ENCODE data around the gene FUZ.
"Not testable (repeated sequence)": the region's sequence is repeated elsewhere in the genome, so short reads cannot be mapped to it uniquely, and the experiment has no call there.

FUZ gene

DNA sequence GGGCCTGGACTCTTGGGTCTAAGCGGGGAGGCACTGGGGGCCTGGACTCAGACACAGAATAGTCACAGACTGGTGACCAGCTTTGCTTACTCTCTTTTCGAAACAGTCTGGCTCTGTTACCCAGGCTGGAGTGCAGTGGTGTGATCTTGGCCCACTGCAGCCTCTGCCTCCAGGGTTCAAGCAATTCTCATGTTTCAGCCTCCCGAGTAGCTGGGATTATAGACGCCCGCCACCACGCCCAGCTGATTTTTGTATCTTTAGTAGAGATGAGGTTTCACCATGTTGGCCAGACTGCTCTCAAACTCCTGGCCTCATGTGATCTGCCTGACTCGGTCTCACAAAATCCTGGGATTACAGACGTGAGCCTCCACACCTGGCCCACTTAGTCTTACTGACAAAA lies 16.1 kb upstream of the FUZ start:
- no peak for DNase-seq (ENCODE audit: low spot score)
- TF ChIP-seq, protein P1, sequence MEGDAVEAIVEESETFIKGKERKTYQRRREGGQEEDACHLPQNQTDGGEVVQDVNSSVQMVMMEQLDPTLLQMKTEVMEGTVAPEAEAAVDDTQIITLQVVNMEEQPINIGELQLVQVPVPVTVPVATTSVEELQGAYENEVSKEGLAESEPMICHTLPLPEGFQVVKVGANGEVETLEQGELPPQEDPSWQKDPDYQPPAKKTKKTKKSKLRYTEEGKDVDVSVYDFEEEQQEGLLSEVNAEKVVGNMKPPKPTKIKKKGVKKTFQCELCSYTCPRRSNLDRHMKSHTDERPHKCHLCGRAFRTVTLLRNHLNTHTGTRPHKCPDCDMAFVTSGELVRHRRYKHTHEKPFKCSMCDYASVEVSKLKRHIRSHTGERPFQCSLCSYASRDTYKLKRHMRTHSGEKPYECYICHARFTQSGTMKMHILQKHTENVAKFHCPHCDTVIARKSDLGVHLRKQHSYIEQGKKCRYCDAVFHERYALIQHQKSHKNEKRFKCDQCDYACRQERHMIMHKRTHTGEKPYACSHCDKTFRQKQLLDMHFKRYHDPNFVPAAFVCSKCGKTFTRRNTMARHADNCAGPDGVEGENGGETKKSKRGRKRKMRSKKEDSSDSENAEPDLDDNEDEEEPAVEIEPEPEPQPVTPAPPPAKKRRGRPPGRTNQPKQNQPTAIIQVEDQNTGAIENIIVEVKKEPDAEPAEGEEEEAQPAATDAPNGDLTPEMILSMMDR (IDR thresholded peaks at IDR 0.05; ENCODE audit: extremely low read depth, missing control alignments) = no peak

DNA sequence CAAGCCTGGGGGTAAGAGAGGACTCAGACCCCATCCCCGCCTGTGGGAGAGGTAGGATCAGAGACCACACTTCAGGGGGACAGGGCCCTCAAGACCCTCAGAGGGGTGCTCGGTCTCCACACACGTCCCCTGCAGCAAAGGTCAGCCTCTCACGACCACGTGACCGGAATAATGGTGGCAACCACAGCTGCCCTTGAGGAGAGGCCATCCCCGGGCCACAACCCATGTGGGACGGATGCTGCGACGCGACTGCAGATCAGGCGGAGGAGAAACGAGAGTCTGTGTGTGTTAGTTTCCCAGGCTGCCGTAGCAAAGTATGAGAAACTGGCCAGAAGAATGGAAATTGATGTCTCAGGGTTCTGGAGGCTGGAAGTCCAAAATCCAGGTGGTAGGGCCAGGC lies 13.9 kb upstream of the FUZ start:
- TF ChIP-seq, protein P1 (IDR thresholded peaks at IDR 0.05; ENCODE audit: extremely low read depth, missing control alignments) = no peak
- DNase-seq (ENCODE audit: low spot score) = no peak

DNA sequence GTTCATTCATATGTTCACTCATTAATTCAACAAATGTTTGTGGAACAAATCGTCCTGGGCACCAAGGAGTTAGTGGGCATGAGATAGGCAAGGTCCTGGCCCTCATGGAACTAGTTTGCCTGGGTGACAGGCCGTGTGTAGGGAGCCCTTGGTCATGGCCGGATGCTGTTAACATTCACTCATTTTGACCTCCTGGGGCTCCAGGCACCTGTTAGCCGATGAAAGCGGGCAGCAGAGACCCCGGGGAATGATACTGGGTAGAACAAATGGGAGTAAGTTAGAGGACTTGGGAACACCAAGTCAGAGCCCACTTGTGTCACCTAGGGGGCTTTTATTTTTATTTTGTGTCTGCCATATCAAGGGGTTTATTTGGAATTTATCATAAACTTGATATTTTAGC lies 11.6 kb upstream of the FUZ start:
- DNase-seq (ENCODE audit: low spot score) = no peak
- TF ChIP-seq, protein P1 (IDR thresholded peaks at IDR 0.05; ENCODE audit: extremely low read depth, missing control alignments) = no peak

DNA sequence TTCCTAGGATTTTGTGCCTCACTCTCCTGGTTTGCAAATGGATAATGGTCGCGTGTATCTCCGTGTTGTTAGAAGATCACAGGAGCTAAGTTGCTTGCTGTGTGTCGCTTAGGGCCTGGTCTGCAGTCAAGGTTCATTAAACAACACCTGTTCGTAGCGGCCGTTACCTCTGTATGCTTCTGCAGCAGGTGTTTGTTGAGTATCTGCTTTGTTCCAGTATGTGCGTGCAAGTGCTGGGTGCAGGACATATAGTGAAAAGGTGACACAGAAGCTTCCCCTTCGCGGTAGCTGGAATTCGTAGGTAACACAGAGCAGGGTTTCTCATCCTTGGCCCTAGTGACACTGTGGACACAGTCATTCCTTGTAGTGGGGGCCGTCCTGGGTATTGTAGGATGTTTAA lies 10.4 kb upstream of the FUZ start:
- DNase-seq (ENCODE audit: low spot score) = no peak
- TF ChIP-seq, protein P1 (IDR thresholded peaks at IDR 0.05; ENCODE audit: extremely low read depth, missing control alignments) = no peak

DNA sequence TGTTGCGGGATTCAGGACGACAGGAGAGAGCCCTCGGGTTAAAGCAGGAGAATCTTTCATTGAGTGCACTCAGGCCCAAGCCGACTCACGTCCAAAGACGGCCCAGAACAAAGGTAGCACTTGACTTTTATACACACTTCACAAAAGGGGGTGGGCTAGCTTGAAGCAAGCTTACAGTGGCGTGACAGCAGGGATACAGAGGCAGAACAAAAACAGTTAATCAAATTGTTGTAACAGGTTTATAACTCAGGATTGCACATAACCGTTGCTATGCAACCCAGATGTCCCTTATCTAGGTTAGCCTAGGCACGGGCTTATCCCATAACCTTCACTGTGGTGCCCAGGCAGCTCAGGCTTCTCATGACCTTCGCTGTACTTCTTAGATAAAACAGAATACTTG lies 7.0 kb upstream of the FUZ start:
- no peak for DNase-seq (ENCODE audit: low spot score)
- TF ChIP-seq, protein P1 (IDR thresholded peaks at IDR 0.05; ENCODE audit: extremely low read depth, missing control alignments) = no peak

DNA sequence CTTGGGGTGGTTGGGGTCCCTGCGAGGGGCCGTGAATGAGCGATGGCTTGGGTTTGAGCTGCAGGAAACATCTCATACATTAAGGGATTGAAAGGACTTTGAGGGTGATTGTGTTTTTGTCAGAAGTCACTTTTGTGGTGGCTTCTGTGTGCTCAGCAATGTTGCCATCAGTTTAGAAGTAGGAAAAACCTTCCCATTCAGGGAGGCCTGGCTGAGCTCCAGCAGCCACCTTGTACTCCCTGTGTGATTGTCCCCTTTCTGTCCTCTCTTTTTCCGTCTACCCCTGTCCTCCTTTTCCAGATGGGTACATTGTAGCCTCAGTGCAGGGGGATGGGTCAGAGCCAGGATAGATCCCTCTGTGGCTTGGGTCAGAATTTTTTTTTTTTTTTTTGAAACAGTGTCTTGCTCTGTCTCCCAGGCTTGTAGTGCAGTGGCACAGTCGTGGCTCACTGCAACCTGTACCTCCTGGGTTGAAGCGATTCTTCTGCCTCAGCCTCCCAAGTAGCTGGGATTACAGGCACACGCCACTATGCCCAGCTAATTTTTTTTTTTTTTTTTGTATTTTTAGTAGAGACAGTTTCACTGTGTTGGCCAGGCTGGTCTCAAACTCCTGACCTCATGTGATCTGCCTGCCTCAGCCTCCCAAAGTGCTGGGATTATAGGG lies 6.5 kb upstream of the FUZ start:
- not testable (repeated sequence) for DNase-seq (ENCODE audit: low spot score)

DNA sequence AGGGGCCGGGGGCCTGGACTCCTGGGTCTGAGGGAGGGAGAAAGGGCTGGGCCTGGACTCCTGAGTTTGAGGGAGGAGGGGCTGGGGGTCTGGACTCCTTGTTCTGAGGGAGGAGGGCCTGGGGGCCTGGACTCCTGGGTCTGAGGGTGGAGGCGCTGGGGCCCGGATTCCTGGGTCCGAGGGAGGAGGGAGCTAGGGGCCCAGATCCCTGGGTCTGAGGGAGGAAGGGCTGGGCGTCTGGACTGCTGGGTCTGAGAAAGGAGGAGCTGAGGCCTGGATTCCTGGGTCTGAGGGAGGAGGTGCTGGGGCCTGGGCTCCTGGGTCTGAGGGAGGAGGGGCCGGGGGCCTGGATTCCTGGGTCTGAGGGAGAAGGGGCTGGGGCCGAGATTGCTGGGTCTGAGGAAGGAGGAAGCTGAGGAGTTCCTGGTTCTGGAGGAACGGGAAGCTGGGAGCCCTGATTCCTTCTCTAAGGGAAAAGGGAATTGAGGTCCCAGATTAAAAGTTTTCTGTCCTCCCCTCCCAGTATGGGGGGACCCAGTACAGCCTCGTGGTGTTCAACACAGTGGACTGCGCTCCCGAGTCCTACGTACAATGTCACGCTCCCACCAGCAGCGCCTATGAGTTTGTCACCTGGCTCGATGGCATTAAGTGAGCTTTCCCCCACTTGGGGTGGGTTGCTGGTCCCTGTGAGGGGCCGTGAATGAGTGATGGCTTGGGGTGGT lies 5.7 kb upstream of the FUZ start:
- no peak for DNase-seq (ENCODE audit: low spot score)
- TF ChIP-seq, protein P1 (IDR thresholded peaks at IDR 0.05; ENCODE audit: extremely low read depth, missing control alignments) = no peak

Measured in GM20000 (cell line).